Neural progenitor cell (in vitro differentiated cells): Measurements from ENCODE around the gene MARCHF2.

Experiments used
- EZH2 ChIP-seq: fragments of 200-600 bp; sonication (generic); IDR thresholded peaks from 2 replicates; pipeline ENCODE4 v1.6.1; 2017; ENCODE audit warnings: antibody characterized with exemption, mild to moderate bottlenecking, moderate library complexity
- TF ChIP-seq, protein P1 (sequence below): fragments of 200-600 bp; sonication (generic); IDR thresholded peaks from 2 replicates; pipeline ENCODE4 v1.5.1; 2017; ENCODE audit warnings: antibody characterized with exemption, mild to moderate bottlenecking

DNA sequence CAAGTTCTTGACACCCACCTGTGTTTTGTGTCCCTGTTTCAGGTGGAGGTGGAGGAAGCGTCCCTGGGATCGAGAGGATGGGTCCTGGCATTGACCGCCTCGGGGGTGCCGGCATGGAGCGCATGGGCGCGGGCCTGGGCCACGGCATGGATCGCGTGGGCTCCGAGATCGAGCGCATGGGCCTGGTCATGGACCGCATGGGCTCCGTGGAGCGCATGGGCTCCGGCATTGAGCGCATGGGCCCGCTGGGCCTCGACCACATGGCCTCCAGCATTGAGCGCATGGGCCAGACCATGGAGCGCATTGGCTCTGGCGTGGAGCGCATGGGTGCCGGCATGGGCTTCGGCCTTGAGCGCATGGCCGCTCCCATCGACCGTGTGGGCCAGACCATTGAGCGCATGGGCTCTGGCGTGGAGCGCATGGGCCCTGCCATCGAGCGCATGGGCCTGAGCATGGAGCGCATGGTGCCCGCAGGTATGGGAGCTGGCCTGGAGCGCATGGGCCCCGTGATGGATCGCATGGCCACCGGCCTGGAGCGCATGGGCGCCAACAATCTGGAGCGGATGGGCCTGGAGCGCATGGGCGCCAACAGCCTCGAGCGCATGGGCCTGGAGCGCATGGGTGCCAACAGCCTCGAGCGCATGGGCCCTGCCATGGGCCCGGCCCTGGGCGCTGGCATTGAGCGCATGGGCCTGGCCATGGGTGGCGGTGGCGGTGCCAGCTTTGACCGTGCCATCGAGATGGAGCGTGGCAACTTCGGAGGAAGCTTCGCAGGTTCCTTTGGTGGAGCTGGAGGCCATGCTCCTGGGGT is 72.7 kb downstream of the MARCHF2 start:
- TF ChIP-seq, protein P1, sequence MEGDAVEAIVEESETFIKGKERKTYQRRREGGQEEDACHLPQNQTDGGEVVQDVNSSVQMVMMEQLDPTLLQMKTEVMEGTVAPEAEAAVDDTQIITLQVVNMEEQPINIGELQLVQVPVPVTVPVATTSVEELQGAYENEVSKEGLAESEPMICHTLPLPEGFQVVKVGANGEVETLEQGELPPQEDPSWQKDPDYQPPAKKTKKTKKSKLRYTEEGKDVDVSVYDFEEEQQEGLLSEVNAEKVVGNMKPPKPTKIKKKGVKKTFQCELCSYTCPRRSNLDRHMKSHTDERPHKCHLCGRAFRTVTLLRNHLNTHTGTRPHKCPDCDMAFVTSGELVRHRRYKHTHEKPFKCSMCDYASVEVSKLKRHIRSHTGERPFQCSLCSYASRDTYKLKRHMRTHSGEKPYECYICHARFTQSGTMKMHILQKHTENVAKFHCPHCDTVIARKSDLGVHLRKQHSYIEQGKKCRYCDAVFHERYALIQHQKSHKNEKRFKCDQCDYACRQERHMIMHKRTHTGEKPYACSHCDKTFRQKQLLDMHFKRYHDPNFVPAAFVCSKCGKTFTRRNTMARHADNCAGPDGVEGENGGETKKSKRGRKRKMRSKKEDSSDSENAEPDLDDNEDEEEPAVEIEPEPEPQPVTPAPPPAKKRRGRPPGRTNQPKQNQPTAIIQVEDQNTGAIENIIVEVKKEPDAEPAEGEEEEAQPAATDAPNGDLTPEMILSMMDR = no peak
- no peak for TF ChIP-seq EZH2
